PC-3 (cell line): ENCODE measurements around the gene NPSR1.

ENCODE experiments used
- CTCF ChIP-seq: fragments of 300-600 bp; sonication (generic); conservative IDR thresholded peaks from 2 replicates; pipeline ENCODE4 v1.5.1; 2017; ENCODE audit warnings: antibody characterized with exemption, low read depth, mild to moderate bottlenecking, low read length
- EZH2 ChIP-seq: fragments of 300-600 bp; sonication (generic); IDR thresholded peaks from one replicate; pipeline ENCODE4 v1.6.1; 2017; ENCODE audit warnings: antibody characterized with exemption, mild to moderate bottlenecking, low read length; ENCODE audit not compliant: unreplicated experiment

GRCh38 chr7:34726221-34726620 is 68.2 kb downstream of the NPSR1 start:
- TF ChIP-seq CTCF = no peak
- no peak for TF ChIP-seq EZH2
